ENCODE results near the gene SDHB.

GRCh38 chr1:17098446-17099317 is 44.9 kb upstream of the SDHB start:
- TF ChIP-seq CTCF (IDR thresholded peaks at IDR 0.05) (no peak), POLR2A (IDR thresholded peaks at IDR 0.05) (no peak)

Measured in breast epithelium (tissue), 3 donors.